Left forelimb (tissue), 1 donor: ENCODE measurements around the gene SOX12.
"Not testable (repeated sequence)": the region's sequence is repeated elsewhere in the genome, so short reads cannot be mapped to it uniquely, and the experiment has no call there.

ENCODE experiments used
- DNase-seq: peaks from one replicate; pipeline ENCODE4 v3.0.0-alpha.2; 2018; ENCODE audit warnings: low spot score

Gene SOX12

DNA sequence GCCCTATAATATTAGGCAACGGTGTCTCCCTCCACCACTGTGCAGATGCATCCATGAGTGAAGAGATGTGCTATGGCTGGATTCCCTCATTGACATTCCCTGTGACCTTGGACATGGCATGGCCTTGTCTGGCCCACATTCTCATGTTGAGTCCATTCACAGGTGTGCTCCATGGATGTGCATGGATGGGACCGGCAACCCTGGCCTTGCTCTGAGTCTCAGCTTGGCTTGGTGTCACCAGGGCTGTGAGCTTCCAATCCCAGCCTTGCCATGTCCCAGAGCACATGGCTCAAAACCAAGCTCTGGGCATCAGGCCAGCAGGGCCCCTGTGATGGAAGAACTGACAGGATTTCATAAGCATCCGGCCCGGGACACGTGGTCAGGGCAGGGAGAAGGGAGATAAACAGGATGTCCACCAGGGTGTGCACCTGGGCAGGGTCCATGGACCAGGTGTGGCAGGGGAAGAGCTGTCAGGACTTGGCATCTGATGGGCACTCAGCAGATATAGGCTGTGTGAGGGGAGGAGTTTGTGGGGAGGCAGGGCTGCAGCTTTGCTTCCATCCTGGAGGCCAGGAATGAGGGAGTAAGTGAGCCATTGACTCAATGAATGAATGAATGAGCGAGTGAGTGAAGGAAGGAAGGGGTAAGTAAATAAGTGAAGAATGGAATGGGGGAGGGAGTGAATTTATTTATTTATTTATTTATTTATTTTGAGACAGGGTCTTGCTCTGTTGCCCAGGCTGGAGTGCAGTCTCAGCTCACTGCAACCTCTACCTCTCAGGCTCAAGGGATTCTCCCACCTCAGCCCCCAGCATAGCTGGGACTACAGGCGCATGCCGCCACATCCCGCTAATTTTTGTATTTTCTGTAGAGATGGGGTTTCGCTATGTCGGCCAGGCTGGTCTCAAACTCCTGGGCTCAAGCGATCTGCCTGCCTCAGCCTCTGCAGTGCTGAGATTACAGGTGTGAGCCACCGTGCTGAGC lies 37.2 kb downstream of the SOX12 start:
- DNase-seq: no peak

DNA sequence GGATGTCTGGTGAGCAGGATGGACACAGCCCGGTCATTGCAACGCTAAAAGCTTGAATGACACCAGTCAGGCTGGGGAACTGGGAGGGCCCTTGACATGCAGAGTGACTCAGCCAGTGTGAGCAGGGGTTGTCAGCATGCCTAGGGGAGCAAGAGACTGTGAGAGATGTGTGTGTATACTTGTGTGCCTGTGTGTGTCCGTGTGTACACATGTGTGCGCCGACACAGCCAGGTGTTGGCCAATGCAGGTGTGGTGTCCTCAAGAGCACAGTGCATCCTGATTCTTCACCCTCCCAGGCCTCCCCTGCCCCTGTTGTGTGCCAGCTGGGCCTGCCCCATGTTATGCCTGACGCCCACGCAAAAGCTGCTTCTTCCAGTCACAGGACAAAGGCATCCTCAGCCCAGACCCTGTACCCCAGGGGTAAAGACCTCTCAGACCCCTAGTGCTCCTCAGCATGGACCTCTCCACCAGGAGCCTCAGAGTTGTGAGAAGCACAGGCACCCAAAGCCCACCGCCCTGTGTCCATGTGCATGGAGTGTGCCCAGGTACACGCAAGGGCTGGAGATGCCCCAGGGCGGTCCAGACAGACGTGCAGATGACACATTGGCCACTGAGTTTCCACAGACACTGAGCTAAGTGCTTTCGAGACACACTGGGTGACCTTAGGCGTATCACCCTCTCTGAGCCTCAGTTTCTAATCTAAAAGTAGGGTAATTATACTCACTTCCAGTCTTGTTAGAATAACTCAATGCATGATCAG lies 38.1 kb downstream of the SOX12 start:
- no peak for DNase-seq

DNA sequence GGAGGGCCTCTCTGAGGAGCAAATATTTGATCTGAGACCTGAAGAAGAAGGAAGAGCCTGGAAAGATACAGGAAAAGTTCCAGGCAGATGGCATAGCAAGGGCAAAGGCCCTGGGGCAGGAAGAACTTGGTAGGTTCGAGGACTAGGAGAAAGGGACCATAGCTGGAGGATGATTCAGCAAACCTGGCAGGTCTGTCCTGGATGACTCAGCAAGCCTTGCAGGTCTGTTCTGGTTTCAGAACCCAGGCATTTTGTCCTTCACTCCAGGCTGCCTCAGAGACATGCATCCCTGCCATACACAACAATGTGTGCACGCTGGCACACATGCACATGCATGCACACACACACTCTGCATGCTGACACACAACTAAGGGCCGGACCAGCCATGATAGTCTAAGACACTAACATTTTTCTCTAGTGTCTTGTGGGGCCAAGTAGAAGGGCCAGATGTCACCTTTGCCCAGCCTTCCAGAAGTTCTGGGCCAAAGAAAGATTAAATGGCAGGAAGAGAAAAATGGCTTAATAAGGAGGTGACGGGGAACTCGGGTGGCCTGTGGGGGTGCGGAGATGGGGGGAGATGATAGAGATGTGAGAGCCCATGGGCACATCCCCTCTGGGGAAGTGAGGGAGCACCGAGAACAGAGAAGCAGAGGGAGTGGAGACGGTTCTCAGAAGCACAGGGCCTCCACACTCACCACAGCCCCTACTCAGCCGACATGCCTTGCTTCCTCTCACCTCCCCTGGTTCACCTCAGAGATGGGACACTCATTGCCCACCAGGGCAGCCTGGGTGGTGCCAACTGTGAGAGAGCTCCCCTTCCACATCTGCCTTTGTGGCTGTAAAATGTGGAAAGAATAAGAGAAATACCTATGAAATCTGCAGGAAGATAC lies 39.8 kb downstream of the SOX12 start:
- no peak for DNase-seq

DNA sequence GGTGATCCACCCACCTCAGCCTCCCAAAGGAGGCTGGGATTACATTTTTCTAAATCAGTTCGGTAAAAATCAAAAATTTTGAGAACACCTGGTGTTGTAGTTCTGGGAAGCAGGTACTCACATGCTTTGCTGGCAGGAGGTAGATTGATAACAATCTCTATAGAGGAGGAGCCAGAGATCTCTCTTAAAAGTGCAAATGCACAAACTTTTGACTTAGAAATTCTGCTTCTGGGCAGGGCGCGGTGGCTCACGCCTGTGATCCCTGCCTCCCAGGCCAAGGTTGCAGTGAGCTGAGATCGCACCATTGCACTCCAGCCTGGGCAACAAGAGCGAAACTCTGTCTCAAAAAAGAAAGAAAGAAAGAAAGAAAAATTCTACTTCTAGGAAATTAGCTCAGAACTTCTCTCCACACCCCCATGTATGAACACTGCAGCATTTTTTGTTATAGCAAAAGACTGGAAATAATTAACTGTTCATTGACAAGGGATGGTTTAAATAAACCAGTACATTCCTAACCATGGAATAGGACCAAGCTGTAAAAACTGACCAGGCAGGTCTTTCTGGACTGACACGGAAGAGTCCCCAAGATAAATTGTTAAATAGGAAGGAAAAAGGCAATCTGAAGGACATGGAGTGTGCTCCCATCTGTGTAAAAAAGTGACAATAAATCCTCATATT lies 40.8 kb downstream of the SOX12 start:
- no peak for DNase-seq

DNA sequence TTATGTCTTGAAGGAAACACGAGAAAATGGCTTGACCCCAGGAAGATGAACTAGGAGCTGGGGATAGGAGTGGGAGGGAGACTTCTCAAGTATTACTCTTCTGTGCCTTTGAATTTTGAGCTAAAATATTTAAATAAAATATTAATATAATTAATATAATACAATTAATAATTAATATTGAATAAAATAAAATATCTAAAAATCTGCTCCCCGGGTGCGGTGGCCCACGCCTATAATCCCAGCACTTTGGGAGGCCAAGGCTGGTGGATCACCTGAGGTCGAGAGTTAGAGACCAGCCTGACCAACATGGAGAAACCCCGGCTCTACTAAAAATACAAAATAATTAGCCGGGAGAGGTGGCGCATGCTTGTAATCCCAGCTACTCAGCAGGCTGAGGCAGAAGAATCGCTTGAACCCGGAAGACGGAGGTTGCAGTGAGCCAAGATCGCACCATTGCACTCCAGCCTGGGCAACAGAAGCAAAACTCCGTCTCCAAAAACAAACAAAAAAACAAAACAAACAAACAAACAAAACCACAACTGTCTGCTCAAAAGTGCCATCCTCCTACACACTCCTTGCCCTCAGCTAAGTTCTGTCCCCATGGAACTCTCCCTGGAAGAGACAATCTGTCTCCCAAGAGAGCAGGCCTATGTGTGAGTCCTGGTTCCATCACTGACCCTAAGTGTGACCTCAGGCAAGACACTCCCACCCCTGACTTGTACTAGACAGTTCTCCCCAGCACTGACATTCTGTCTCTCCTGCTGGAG lies 41.5 kb downstream of the SOX12 start:
- no peak for DNase-seq

DNA sequence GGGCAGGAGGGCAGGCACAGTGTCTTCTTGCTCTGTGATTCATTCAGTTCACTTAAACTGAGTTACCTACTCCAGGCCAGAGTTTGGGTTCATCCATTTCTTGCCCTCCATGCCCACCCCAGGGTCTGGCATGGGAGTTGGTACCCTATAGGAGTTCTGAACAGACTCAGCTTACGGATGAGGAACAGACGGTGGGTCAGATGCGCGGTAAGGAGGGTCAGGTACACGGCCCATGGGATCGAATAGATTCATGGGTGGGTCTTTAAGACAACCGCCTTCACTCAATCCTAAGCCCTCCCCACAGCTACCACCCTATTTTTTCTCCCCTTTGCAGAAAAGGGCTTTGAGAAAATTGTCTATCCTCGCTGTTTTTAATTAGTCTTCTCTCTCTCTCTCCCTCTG lies 42.1 kb downstream of the SOX12 start:
- no peak for DNase-seq

DNA sequence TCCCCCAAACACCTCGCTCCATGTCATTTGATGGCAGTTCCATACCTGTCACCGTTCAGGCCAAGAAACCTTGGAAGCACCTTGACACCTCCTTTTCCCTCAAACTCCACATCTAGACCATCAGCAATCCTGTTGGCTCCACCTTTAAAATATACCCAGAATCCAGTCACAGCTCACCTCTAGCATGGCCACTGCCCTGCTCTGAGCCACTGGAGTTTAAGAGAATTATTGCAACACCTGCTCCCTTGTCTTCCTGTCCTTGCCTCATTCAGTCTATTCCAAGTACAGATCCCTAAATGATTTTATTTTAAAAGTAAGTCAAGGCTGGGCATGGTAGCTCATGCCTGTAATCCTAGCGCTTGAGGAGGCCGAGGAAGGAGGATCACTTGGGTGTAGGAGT lies 43.6 kb downstream of the SOX12 start:
- no peak for DNase-seq

DNA sequence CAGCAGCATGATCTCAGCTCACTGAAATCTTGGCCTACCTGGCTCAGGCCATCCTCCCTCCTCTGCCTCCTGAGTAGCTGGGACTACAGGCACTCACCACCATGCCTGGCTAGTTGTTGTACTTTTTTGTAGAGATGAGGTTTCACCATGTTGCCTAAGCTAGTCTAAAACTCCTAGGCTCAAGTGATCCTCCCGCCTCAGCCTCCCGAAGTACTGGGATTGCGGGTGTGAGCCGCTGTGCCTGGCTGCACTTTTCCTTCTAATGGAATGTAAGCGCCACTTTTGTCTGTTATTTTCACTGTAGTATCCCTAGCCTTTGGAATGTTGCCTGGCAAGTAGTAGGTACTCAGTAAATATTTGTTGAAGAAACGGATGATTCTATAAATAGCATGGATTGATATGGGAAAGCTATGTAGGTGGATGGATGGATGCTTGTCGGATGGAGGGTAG lies 44.8 kb downstream of the SOX12 start:
- DNase-seq: no peak

DNA sequence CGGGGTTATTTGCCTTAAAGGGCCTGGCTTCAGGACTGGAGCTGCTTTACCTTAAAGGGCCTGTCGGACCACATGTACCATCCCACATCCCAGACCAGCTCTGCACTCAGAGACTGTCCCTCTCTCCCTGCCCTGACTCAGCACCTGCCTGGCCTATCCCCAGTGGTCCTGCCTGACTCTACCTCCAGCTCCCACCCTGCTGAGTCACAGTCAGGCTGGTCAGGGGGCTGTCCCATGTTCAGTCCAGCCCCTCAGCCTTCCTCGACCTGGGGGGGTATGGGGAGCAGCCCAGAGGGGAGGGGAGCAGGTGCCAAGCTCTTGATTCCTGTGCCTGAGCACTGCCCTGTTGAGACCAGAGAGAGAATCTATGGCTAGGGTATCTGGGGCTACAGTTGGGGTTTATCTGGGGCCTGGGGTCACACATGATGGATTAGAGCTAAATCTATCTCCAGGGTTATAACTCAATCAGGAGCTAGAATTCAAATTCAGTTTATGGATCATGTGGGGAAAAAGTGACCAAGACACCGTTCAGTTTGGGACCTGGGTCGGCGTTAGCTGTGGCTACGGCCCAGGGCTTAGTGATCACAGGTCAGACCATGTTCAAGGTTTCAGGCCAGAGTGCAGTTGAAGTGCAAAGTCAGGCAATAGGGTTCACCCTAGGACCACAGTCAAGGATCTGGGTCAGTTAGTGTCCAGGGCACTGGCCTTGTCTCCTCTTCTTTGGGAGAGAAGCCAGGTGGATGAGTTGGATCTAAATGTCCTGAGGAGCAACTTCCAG lies 45.8 kb downstream of the SOX12 start:
- no peak for DNase-seq

DNA sequence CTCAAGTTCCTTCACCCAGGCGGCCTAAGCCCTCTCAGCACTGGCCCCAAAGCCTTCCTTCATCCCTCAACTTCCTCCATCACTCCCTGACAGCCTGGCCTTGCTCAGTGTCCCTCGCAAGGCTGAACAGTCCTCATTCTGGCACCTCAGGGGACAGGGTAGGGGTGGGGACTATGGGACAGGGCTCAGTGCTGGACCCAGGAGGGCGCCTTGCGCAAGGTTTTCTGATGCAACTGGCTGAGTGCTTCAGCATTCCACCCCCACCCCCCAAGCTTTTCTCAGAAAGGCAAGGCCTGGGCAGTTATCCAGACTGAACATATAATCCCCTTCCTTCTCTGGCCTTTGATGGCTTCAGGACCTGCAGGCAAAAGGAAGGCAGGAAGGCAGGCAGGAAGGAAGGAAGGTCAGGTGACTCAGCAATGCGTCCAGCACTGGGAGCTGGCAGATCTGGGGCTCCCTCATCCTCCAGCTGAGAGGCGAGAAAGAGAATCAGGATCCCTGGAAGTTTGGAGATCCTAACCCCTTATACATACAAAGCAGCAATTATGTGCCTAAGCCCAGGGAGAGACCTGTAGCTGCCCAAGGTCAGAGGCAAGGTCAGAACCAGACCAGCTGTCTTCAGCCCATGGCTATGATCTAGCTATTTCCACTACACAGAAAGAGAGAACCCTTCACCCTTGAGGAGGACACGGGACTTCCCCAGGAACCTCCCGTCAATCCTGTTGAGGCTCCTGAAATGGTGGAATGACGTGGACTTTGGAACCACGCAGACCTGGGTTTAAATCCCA lies 46.6 kb downstream of the SOX12 start:
- no peak for DNase-seq

DNA sequence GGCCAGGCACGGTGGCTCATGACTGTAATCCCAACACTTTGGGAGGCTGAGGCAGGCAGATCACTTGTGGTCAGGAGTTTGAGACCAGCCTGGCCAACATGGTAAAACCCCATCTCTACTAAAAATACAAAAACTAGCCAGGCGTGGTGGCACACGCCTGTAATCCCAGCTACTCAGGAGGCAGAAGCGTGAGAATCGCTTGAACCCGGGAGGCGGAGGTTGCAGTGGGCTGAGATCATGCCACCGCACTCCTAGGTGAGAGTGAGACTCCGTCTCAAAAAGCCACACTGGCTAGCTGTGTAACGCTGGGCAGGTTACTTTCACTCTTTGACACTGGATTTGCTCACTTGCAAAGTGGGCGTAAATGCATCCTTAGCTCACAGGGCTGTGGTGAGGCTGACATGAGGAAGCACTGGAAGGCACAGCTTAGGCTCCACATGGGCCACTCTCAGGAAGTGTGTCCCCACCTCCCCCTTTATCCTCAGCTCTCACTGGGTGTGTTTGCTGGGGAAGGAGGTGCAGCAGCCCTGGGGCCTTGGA lies 47.3 kb downstream of the SOX12 start:
- not testable (repeated sequence) for DNase-seq

DNA sequence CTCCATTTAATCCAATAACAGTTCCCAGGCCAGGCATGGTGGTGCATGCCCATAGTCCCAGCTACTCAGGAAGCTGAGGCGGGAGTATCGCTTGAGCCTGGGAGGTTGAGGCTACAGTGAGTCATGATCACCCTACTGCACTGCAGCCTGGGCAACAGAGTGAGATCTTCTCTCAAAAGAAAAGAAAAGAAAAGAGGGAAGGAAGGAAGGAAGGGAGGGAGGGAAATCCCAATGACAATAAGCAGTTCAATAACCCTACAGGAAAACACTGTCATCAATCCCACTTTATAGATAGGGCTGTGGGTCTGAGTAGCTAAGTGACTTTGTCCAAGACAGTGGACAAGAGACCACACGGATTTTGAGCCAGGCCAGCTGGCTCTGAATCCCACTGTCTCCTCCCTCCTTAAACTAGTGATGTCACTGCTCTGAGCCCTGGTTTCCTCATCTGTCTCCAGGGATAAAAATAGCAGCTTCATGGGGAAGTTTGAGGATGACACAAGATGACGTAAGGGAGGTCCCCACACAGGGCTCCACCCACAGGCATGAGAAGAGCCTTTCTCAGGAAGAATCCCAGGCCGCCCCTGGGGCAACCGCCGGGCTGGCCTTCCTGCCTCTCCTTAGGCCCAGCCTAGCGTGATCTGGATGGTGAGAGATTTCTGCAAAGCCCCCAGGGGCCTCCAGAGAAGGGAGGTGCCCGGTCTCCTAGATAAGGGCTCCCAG lies 48.0 kb downstream of the SOX12 start:
- no peak for DNase-seq

DNA sequence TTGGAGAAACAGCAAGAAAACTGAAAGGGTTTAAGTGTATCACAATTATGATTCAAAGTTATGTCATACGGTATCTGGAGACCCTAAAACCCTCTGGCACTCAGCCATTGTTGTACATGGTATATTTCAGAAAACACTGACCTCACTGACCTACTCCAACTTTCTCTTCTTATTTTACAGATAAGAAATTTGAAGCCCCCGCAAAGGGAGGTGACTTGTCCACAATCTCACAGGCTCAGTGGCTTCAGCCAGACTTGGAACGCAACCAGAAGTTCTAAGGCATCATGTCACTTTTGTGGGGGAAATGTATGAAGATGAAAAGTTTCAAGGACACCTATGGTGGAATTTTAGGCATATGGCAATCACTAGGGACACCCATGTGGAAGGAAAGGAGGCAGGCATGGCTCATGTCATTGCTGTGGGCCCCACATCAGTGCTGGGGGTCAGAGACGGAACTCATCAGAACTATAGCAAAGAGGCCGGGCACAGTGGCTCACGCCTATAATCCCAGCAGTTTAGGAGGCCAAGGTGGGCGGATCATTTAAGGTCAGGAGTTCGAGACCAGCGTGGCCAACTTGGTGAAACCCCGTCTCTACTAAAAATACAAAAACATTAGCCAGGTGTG lies 50.0 kb downstream of the SOX12 start:
- no peak for DNase-seq

DNA sequence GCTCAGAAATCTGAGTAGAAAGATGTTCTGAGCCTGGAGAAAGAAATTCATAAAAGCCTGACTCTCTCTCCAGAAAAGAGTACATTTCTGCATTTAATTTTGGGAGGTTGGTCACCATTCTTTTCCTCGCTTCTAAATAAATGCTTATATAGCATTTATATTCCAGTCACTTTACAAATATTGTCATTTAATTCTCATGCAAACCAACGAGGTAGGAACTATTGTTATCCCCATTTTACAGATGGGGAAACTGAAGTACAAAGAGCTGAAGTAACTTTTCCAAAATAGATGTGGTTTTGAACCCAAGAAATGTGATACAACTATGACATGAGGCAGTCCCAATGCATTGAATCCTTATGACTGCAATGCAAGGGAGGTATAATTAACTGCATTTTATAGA lies 50.7 kb downstream of the SOX12 start:
- no peak for DNase-seq

DNA sequence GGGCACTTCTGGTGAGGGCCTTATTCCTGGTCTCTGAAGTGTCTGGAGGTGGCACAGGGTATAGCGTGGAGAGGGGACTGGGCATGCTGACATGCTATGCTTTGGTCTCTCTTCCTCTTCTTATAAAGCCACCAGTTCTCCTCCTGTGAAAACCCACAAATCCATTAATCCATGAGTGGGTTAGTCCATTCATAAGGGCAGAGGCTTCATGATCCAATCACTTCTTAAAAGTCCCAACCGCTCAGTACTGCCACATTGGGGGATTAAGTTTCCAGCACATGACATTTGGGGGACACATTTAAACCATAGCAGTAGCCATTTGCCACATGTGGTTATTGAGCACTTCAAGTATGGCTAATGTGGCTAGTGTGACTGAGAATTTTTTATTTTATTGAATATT lies 51.4 kb downstream of the SOX12 start:
- no peak for DNase-seq

DNA sequence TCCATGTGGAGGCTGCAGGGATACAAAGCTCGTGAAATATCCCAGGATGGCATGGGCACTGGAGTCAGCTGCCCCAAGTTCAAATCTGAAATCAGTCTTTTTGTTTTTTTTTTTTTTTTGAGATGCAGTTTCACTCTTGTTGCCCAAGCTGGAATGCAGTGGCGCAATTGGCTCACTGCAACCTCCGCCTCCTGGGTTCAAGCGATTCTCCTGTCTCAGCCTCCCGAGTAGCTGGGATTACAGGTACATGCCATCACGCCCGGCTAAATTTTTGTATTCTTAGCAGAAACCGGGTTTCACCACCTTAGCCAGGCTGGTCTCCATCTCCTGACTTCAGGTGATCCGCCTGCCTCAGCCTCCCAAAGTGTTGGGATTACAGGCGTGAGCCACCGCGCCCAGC lies 52.2 kb downstream of the SOX12 start:
- DNase-seq: not testable (repeated sequence)

DNA sequence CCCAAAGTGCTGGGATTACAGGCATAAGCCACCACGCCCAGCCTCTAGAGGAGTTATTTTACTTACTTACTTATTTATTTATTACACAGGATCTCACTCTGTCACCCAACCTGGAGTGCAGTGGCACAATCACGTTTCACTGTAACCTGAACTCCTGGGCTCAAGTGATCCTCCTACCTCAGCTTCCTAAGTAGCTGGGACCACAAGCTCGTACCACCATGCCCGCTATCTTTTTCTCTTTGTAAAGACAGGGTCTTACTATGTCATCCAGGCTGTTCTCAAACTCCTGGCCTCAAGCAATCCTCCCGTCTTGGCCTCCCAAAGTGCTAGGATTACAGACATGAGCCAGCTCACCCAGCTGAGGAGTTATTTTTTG lies 53.6 kb downstream of the SOX12 start:
- DNase-seq: no peak
